ENCODE results near the gene FKBP10. TPM values are rescaled to one million over a fixed set of nuclear protein-coding genes. Genes with fewer than 3 reads are reported as not detected.

FKBP10 gene
- polyA plus RNA-seq, 1 of the 3 experiments (the other 2 are of a cell fraction) = 360 TPM

- H3K4me3 ChIP-seq (ENCODE audit: low read depth in 2 of 2, low read length in 1 of 2) = no peak overlapping the region
- 100% methylated on average over 1 of the region's 1 CpG for WGBS (ENCODE audit: low lambda C conversion rate)
- no peak overlapping the region for H3K4me2 ChIP-seq
- H3K9me2 ChIP-seq = no peaks in the 10 kb centered on the region
- peaks cover 6% of the 10 kb centered on the region; the same call in 1 of the 2 replicates for H4K20me1 ChIP-seq (ENCODE audit: insufficient read depth)
- H3K9ac ChIP-seq = no peak overlapping the region
- DNase-seq = no peak
- H3K9me3 ChIP-seq = no peaks in the 10 kb centered on the region
- ChIA-PET POLR2A (no interaction called here), CTCF (interaction anchor here (0.7 to 1.0 kb wide), 3 partner anchors 9 to 32 kb away, joined by 3 to 4 read pairs (median 3); partner anchors contain the start of gene P3H4)
- H3K4me1 ChIP-seq (ENCODE audit: control insufficient read depth in 1 of 2, insufficient read depth in 2 of 2, low read depth in 1 of 2, low read length in 1 of 2) = peaks cover 22 to 32% of the 10 kb centered on the region in 2 experiments
- H2AFZ ChIP-seq (ENCODE audit: low read depth) = no peak overlapping the region
- no peak for TF ChIP-seq SIN3A (IDR thresholded peaks at IDR 0.05; ENCODE audit: borderline replicate concordance, low read depth, low read length)
- no peak for TF ChIP-seq MXI1 (IDR thresholded peaks at IDR 0.05; ENCODE audit: low read depth, low read length)
- no peak for TF ChIP-seq FOSL2 (IDR thresholded peaks at IDR 0.05; ENCODE audit: borderline replicate concordance, low read depth)
- TF ChIP-seq, protein P1, sequence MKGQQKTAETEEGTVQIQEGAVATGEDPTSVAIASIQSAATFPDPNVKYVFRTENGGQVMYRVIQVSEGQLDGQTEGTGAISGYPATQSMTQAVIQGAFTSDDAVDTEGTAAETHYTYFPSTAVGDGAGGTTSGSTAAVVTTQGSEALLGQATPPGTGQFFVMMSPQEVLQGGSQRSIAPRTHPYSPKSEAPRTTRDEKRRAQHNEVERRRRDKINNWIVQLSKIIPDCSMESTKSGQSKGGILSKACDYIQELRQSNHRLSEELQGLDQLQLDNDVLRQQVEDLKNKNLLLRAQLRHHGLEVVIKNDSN (IDR thresholded peaks at IDR 0.05; ENCODE audit: borderline replicate concordance, low read depth) = no peak
- TF ChIP-seq REST (IDR thresholded peaks at IDR 0.05; ENCODE audit: low read depth, low read length) = no peak
- no peak for TF ChIP-seq EZH2phosphoT487 (IDR thresholded peaks at IDR 0.05; ENCODE audit: borderline replicate concordance, low read depth)
- TF ChIP-seq FOXJ3 (CRISPR knock-in tag; IDR thresholded peaks at IDR 0.05) = no peak
- TF ChIP-seq MEF2A (IDR thresholded peaks at IDR 0.05; ENCODE audit: borderline replicate concordance, low read depth) = no peak
- TF ChIP-seq POLR2AphosphoS5 (IDR thresholded peaks at IDR 0.05; ENCODE audit: low read depth, low read length) = no peak
- peaks cover 21% of the 10 kb centered on the region for H3F3A ChIP-seq (replicated peaks; ENCODE audit: insufficient read depth)
- H3K27ac ChIP-seq (ENCODE audit: low read depth in 2 of 2, low read length in 1 of 2) = no peak overlapping the region
- no peaks in the 10 kb centered on the region for H3K36me3 ChIP-seq (replicated peaks in 1 of 2; ENCODE audit: control insufficient read depth in 1 of 2, insufficient read depth in 2 of 2, low read length in 1 of 2)
- H3K79me2 ChIP-seq (ENCODE audit: insufficient read depth) = no peaks in the 10 kb centered on the region
- no peaks in the 10 kb centered on the region for H3K27me3 ChIP-seq (ENCODE audit: insufficient read depth)
Measured at GRCh38 chr17:41779954-41780353, 32.9 kb upstream of the FKBP10 start.

- ChIA-PET POLR2A (no interaction called here), CTCF (no interaction called here)
- H3K4me1 ChIP-seq (ENCODE audit: control insufficient read depth in 1 of 2, insufficient read depth in 2 of 2, low read depth in 1 of 2, low read length in 1 of 2) = peaks cover 22 to 41% of the 10 kb centered on the region in 2 experiments
- no peaks in the 10 kb centered on the region for H3K79me2 ChIP-seq (ENCODE audit: insufficient read depth)
- 79% methylated on average over 12 of the region's 13 CpGs for WGBS (ENCODE audit: low lambda C conversion rate)
- H2AFZ ChIP-seq (ENCODE audit: low read depth) = no peak overlapping the region
- H3K4me3 ChIP-seq (ENCODE audit: low read depth in 2 of 2, low read length in 1 of 2) = no peak overlapping the region
- H3K9me3 ChIP-seq = no peaks in the 10 kb centered on the region
- H3K9me2 ChIP-seq = no peaks in the 10 kb centered on the region
- peaks cover 17% of the 10 kb centered on the region for H3F3A ChIP-seq (replicated peaks; ENCODE audit: insufficient read depth)
- no peak overlapping the region for H3K27ac ChIP-seq (ENCODE audit: low read depth in 2 of 2, low read length in 1 of 2)
- no peak overlapping the region for H3K9ac ChIP-seq
- H3K4me2 ChIP-seq = no peak overlapping the region
- peaks cover 6% of the 10 kb centered on the region; the same call in 1 of the 2 replicates for H4K20me1 ChIP-seq (ENCODE audit: insufficient read depth)
- H3K36me3 ChIP-seq (replicated peaks in 1 of 2; ENCODE audit: control insufficient read depth in 1 of 2, insufficient read depth in 2 of 2, low read length in 1 of 2) = no peaks in the 10 kb centered on the region
- TF ChIP-seq RAD21 (IDR thresholded peaks at IDR 0.05; ENCODE audit: low read length) = no peak
- DNase-seq = no peak
- no peaks in the 10 kb centered on the region for H3K27me3 ChIP-seq (ENCODE audit: insufficient read depth)
Measured at GRCh38 chr17:41781404-41782110, 31.2 kb upstream of the FKBP10 start.
